H9 (cell line): Measurements from ENCODE around the gene PLEKHA5. TPM values are rescaled to one million over a fixed set of nuclear protein-coding genes. Genes with fewer than 3 reads are reported as not detected.
A peak's percentile ranks its signal among the peaks of the same experiment; 100 is the strongest.
"Not testable (repeated sequence)": the region's sequence is repeated elsewhere in the genome, so short reads cannot be mapped to it uniquely, and the experiment has no call there.

Experiments
- DNase-seq: peaks from one replicate; pipeline ENCODE4 v3.0.0-alpha.2; 2017
- H2AFZ ChIP-seq: one replicate; pipeline ENCODE4 v1.6.1; 2013; ENCODE audit warnings: mild to moderate bottlenecking, low read length, control low read depth, moderate library complexity
- H2AK5ac ChIP-seq: 2 replicates; pipeline ENCODE4 v1.6.1; 2013; ENCODE audit warnings: low read length, control low read depth, mixed read lengths; ENCODE audit not compliant: insufficient read length
- H2BK120ac ChIP-seq: one replicate; pipeline ENCODE4 v1.6.1; 2013; ENCODE audit warnings: low read depth, mild to moderate bottlenecking, low read length, control low read depth, inconsistent platforms; ENCODE audit not compliant: poor library complexity, severe bottlenecking
- H2BK12ac ChIP-seq: 2 replicates; pipeline ENCODE4 v1.6.1; 2013; ENCODE audit warnings: low read length, control low read depth, mixed read lengths, low read depth; ENCODE audit not compliant: insufficient read length
- H2BK15ac ChIP-seq: 2 replicates; pipeline ENCODE4 v1.6.1; 2013; ENCODE audit warnings: low read depth, low read length, control low read depth
- H2BK20ac ChIP-seq: one replicate; pipeline ENCODE4 v1.6.1; 2013; ENCODE audit warnings: low read depth, mild to moderate bottlenecking, low read length, control low read depth, inconsistent platforms; ENCODE audit not compliant: poor library complexity, severe bottlenecking
- H2BK5ac ChIP-seq: 2 replicates; pipeline ENCODE4 v1.6.1; 2013; ENCODE audit warnings: low read length, control low read depth, mixed read lengths; ENCODE audit not compliant: insufficient read length
- H3K14ac ChIP-seq: 2 replicates; pipeline ENCODE4 v1.6.1; 2013; ENCODE audit warnings: low read length, control low read depth; ENCODE audit not compliant: insufficient read depth
- H3K18ac ChIP-seq: 2 replicates; pipeline ENCODE4 v1.6.1; 2013; ENCODE audit warnings: low read depth, mild to moderate bottlenecking, mixed read lengths, low read length, control low read depth; ENCODE audit not compliant: insufficient read length
- H3K23ac ChIP-seq: 2 replicates; pipeline ENCODE4 v1.6.1; 2013; ENCODE audit warnings: low read length, control low read depth, mixed read lengths, low read depth; ENCODE audit not compliant: insufficient read length
- H3K23me2 ChIP-seq: 2 replicates; pipeline ENCODE4 v1.6.1; 2013; ENCODE audit warnings: low read depth, mild to moderate bottlenecking, mixed read lengths, low read length, control low read depth; ENCODE audit not compliant: insufficient read length, poor library complexity, severe bottlenecking
- H3K27ac ChIP-seq: 2 replicates; pipeline ENCODE4 v1.5.1; 2013; ENCODE audit warnings: low read length, control low read depth, mixed read lengths, low read depth; ENCODE audit not compliant: insufficient read length
- H3K27me3 ChIP-seq: 2 replicates; pipeline ENCODE4 v1.6.1; 2013; ENCODE audit warnings: low read length, control low read depth, inconsistent platforms; ENCODE audit not compliant: insufficient read depth
- H3K4ac ChIP-seq: 2 replicates; pipeline ENCODE4 v1.6.1; 2013; ENCODE audit warnings: low read depth, mild to moderate bottlenecking, control low read depth, inconsistent platforms, low read length, moderate library complexity
- H3K4me1 ChIP-seq: 2 replicates; pipeline ENCODE4 v1.6.1; 2013; ENCODE audit warnings: low read length, control low read depth, inconsistent platforms; ENCODE audit not compliant: insufficient read depth
- H3K4me2 ChIP-seq: 2 replicates; pipeline ENCODE4 v1.6.1; 2013; ENCODE audit warnings: low read length, control low read depth, mixed read lengths; ENCODE audit not compliant: insufficient read length, insufficient read depth
- H3K56ac ChIP-seq: 2 replicates; pipeline ENCODE4 v1.6.1; 2013; ENCODE audit warnings: low read depth, mild to moderate bottlenecking, mixed read lengths, low read length, control low read depth; ENCODE audit not compliant: insufficient read length
- H3K79me1 ChIP-seq: 2 replicates; pipeline ENCODE4 v1.6.1; 2013; ENCODE audit warnings: low read depth, mild to moderate bottlenecking, moderate library complexity, low read length, control low read depth, inconsistent platforms; ENCODE audit not compliant: insufficient read depth, poor library complexity, severe bottlenecking
- H3K79me2 ChIP-seq: 2 replicates; pipeline ENCODE4 v1.6.1; 2013; ENCODE audit warnings: low read length, control low read depth, inconsistent platforms; ENCODE audit not compliant: insufficient read depth
- H3K9ac ChIP-seq: 2 replicates; pipeline ENCODE4 v1.6.1; 2013; ENCODE audit warnings: low read length, control low read depth, mixed read lengths; ENCODE audit not compliant: insufficient read length; ENCODE audit errors: extremely low read depth
- H3K9me3 ChIP-seq: one replicate; pipeline ENCODE4 v1.6.1; 2013; ENCODE audit warnings: low read depth, low read length, inconsistent platforms; ENCODE audit not compliant: control insufficient read depth
- H3T11ph ChIP-seq: one replicate; pipeline ENCODE4 v1.6.1; 2013; ENCODE audit warnings: mild to moderate bottlenecking, low read length, control low read depth, inconsistent platforms
- H4K20me1 ChIP-seq: one replicate; pipeline ENCODE4 v1.6.1; 2013; ENCODE audit not compliant: control insufficient read depth, insufficient read length, insufficient read depth
- H4K5ac ChIP-seq: 2 replicates; pipeline ENCODE4 v1.6.1; 2013; ENCODE audit warnings: low read depth, mild to moderate bottlenecking, mixed read lengths, low read length, control low read depth; ENCODE audit not compliant: insufficient read length
- H4K8ac ChIP-seq: replicated peaks from 2 replicates; pipeline ENCODE4 v1.6.1; 2013; ENCODE audit warnings: low read length, control low read depth, mixed read lengths, low read depth; ENCODE audit not compliant: insufficient read length
- H4K91ac ChIP-seq: 2 replicates; pipeline ENCODE4 v1.6.1; 2013; ENCODE audit warnings: low read depth, mild to moderate bottlenecking, moderate library complexity, mixed read lengths, low read length, control low read depth; ENCODE audit not compliant: insufficient read length
- H3K27ac Mint-ChIP-seq, 3 experiments: 2 replicates in 2 of 3; 3 replicates in 1 of 3; pipeline ENCODE4 v1.8.0; 2020 to 2021; ENCODE audit warnings: mixed read lengths in 3 of 3, mild to moderate bottlenecking in 1 of 3, moderate library complexity in 1 of 3
- H3K27me3 Mint-ChIP-seq: 2 replicates; pipeline ENCODE4 v1.8.0; 2021; ENCODE audit warnings: low read depth, mild to moderate bottlenecking, moderate library complexity, mixed read lengths
- H3K36me3 Mint-ChIP-seq, 3 experiments: 2 replicates in 2 of 3; 3 replicates in 1 of 3; pipeline ENCODE4 v1.8.0; 2020 to 2021; ENCODE audit warnings: low read depth in 3 of 3, mixed read lengths in 3 of 3; ENCODE audit not compliant: insufficient read depth in 1 of 3
- H3K4me1 Mint-ChIP-seq, 2 experiments: 2 replicates each; pipeline ENCODE4 v1.8.0; 2020; ENCODE audit warnings: mixed read lengths in 2 of 2
- H3K4me3 Mint-ChIP-seq, 2 experiments: 2 replicates in 1 of 2; 3 replicates in 1 of 2; pipeline ENCODE4 v1.8.0; 2020 to 2021; ENCODE audit warnings: mild to moderate bottlenecking in 2 of 2, mixed read lengths in 2 of 2, moderate library complexity in 1 of 2
- H3K9me3 Mint-ChIP-seq, 2 experiments: 2 replicates in 1 of 2; 3 replicates in 1 of 2; pipeline ENCODE4 v1.8.0; 2020; ENCODE audit warnings: mild to moderate bottlenecking in 2 of 2, mixed read lengths in 2 of 2, moderate library complexity in 1 of 2
- CTCF ChIP-seq: fragments of 200-600 bp; sonication (generic); conservative IDR thresholded peaks from 3 replicates; pipeline ENCODE4 v1.8.0; 2021; ENCODE audit warnings: antibody characterized with exemption, mild to moderate bottlenecking
- WGBS: extraction: QIAGEN DNeasy Blood & Tissue Kit; methylation state at CpG from one replicate; pipeline ENCODE4 v1.1.7; 2013; ENCODE audit warnings: missing lambda C conversion rate, low lambda C conversion rate, mixed read lengths; ENCODE audit not compliant: insufficient read length; ENCODE audit errors: extremely low coverage; 5-methylcytosine and 5-hydroxymethylcytosine counted together
- total RNA-seq: library from RNA; stranded (reverse); gene quantifications from 2 replicates; pipeline ENCODE4 v1.2.1, GENCODE V29; 2021

Gene PLEKHA5
- total RNA-seq, 1 experiment from 2014 or later, result 86.7 TPM

- Histone ChIP-seq H3T11ph (no peak overlapping the region), H3K79me2 (no peaks in the 10 kb centered on the region), H3K23me2 (no peaks in the 10 kb centered on the region), H3K18ac (no peak overlapping the region), H3K4me1 (peaks cover 2% of the 10 kb centered on the region; the same call in 1 of the 2 replicates), H2BK20ac (peak overlapping the region; percentile 98), H2BK15ac (no peak overlapping the region), H3K27ac (no peak overlapping the region), H4K91ac (no peak overlapping the region), H3K9me3 (no peaks in the 10 kb centered on the region), H3K27me3 (no peaks in the 10 kb centered on the region), H3K56ac (no peak overlapping the region), H4K20me1 (no peaks in the 10 kb centered on the region), H3K79me1 (no peaks in the 10 kb centered on the region), H3K14ac (no peak overlapping the region), H2BK5ac (no peak overlapping the region), H2BK120ac (no peak overlapping the region), H3K23ac (no peak overlapping the region), H3K9ac (no peak overlapping the region), H4K5ac (no peak overlapping the region), H2AK5ac (no peak overlapping the region), H3K4me2 (no peak overlapping the region), H3K4ac (no peak overlapping the region), H2AFZ (no peak overlapping the region), H4K8ac (no peak overlapping the region), H2BK12ac (no peak overlapping the region)
- Mint-ChIP-seq H3K4me3 (no peak overlapping the region), H3K9me3 (no peaks in the 10 kb centered on the region), H3K4me1 (peaks cover 41 to 44% of the 10 kb centered on the region in 2 experiments), H3K27ac (peak overlapping the region in 2 of 3 experiments; percentile 6 to 55; a peak in 2 of 7 replicates), H3K27me3 (no peaks in the 10 kb centered on the region; the same call in 1 of the 2 replicates), H3K36me3 (no peaks in the 10 kb centered on the region)
- no CpG with 5 or more reads among the region's 23 CpGs for WGBS
- no peak for DNase-seq
- no peak for TF ChIP-seq CTCF
Measured at GRCh38 chr12:19412844-19413243, 283.3 kb downstream of the PLEKHA5 start.

GRCh38 chr12:19413582-19413981 lies 284.0 kb downstream of the PLEKHA5 start:
- H2AK5ac ChIP-seq, H3K9me3 ChIP-seq, H3K27me3 Mint-ChIP-seq, H3K4ac ChIP-seq, H3K4me3 Mint-ChIP-seq, H2BK5ac ChIP-seq, H3K14ac ChIP-seq, H3K18ac ChIP-seq, H3K79me1 ChIP-seq, H3K79me2 ChIP-seq, H4K5ac ChIP-seq, H3K9me3 Mint-ChIP-seq, H3K9ac ChIP-seq, DNase-seq, H3K27ac ChIP-seq, H3K4me1 ChIP-seq, H4K91ac ChIP-seq, H2BK120ac ChIP-seq, H3K27me3 ChIP-seq, H2BK20ac ChIP-seq, H3K4me2 ChIP-seq, H3K23ac ChIP-seq, H2BK12ac ChIP-seq, H4K20me1 ChIP-seq, H3K23me2 ChIP-seq, H2BK15ac ChIP-seq, H3K56ac ChIP-seq, H3K36me3 Mint-ChIP-seq, H4K8ac ChIP-seq, H3T11ph ChIP-seq, H2AFZ ChIP-seq, H3K27ac Mint-ChIP-seq: not testable (repeated sequence)
- no CpG with 5 or more reads among the region's 5 CpGs for WGBS
- H3K4me1 Mint-ChIP-seq, result peaks cover 35 to 45% of the 10 kb centered on the region in 2 experiments
